ENCODE results near the gene SGPL1.

The SGPL1 gene

GRCh38 chr10:70780370-70780760 lies 35.4 kb upstream of the SGPL1 start:
- DNase-seq (ENCODE audit: low read depth), result no peak

- DNase-seq (ENCODE audit: low read depth), result no peak
These were observed 35.0 kb upstream of the SGPL1 start for GRCh38 chr10:70780772-70781171.

GRCh38 chr10:70781461-70782051 lies 34.2 kb upstream of the SGPL1 start:
- no peak for DNase-seq (ENCODE audit: low read depth)

GRCh38 chr10:70782086-70782745 lies 33.5 kb upstream of the SGPL1 start:
- no peak for DNase-seq (ENCODE audit: low read depth)

- DNase-seq (ENCODE audit: low read depth), result no peak
These were observed 32.7 kb upstream of the SGPL1 start for GRCh38 chr10:70782746-70783680.

GRCh38 chr10:70784016-70784415 lies 31.7 kb upstream of the SGPL1 start:
- no peak for DNase-seq (ENCODE audit: low read depth)

- no peak for DNase-seq (ENCODE audit: low read depth)
These were observed 31.3 kb upstream of the SGPL1 start for GRCh38 chr10:70784471-70784870.

GRCh38 chr10:70785190-70785589 lies 30.6 kb upstream of the SGPL1 start, which contains the start of gene TBATA:
Gene TBATA (minus strand): TSS chr10:70785377. CDS start chr10:70783379, 1,998 bp downstream.
- DNase-seq (ENCODE audit: low read depth), result no peak

- no peak for DNase-seq (ENCODE audit: low read depth)
These were observed 28.8 kb upstream of the SGPL1 start for GRCh38 chr10:70786799-70787415.

- no peak for DNase-seq (ENCODE audit: low read depth)
These were observed 24.2 kb upstream of the SGPL1 start for GRCh38 chr10:70791386-70792039.

- DNase-seq (ENCODE audit: low read depth), result no peak
These were observed 20.1 kb upstream of the SGPL1 start for GRCh38 chr10:70795613-70796012.

- DNase-seq (ENCODE audit: low read depth), result no peak
These were observed 17.9 kb upstream of the SGPL1 start for GRCh38 chr10:70797840-70798239.

GRCh38 chr10:70799124-70799523 lies 16.6 kb upstream of the SGPL1 start:
- DNase-seq (ENCODE audit: low read depth), result no peak

- DNase-seq (ENCODE audit: low read depth), result no peak
These were observed 13.9 kb upstream of the SGPL1 start for GRCh38 chr10:70801854-70802253.

- no peak for DNase-seq (ENCODE audit: low read depth)
These were observed 11.8 kb upstream of the SGPL1 start for GRCh38 chr10:70803775-70804420.

GRCh38 chr10:70804421-70804808 lies 11.3 kb upstream of the SGPL1 start:
- DNase-seq (ENCODE audit: low read depth), result no peak

- DNase-seq (ENCODE audit: low read depth), result no peak
These were observed 10.0 kb upstream of the SGPL1 start for GRCh38 chr10:70805619-70806215.

GRCh38 chr10:70806841-70807240 lies 8.9 kb upstream of the SGPL1 start:
- no peak for DNase-seq (ENCODE audit: low read depth)

- DNase-seq (ENCODE audit: low read depth), result no peak
These were observed 8.2 kb upstream of the SGPL1 start for GRCh38 chr10:70807556-70807955.

GRCh38 chr10:70809011-70809611 lies 6.6 kb upstream of the SGPL1 start:
- DNase-seq (ENCODE audit: low read depth), result no peak

GRCh38 chr10:70809726-70810125 lies 6.0 kb upstream of the SGPL1 start:
- DNase-seq (ENCODE audit: low read depth), result no peak
